ENCODE results near the gene PLAAT4.

GRCh38 chr11:63583357-63583677, 46.7 kb downstream of the PLAAT4 start:
- TF ChIP-seq CTCF (IDR thresholded peaks at IDR 0.05; ENCODE audit: poor library complexity) (no peak), EZH2 (IDR thresholded peaks at IDR 0.05; ENCODE audit: borderline replicate concordance) (no peak), EZH2phosphoT487 (IDR thresholded peaks at IDR 0.05; ENCODE audit: low read depth, severe bottlenecking, unreplicated experiment) (no peak)

All from hepatocyte (in vitro differentiated cells).